A673 (cell line): Measurements from ENCODE around the gene TH. TPM values are rescaled to one million over a fixed set of nuclear protein-coding genes. Genes with fewer than 3 reads are reported as not detected.

Experiments used
- BruUV-seq: library from RNA; stranded (reverse); fragments of 400-500 nt; replicated peaks from 2 replicates; lab custom pipeline; 2021; lab: Mats Ljungman, UMichigan
- CTCF ChIA-PET: fragments of 300-600 bp; sonication (Branson Sonifier 250); formaldehyde crosslinking; loops from one replicate; lab custom pipeline; 2022; ENCODE audit warnings: antibody characterized with exemption; lab: Charles Lee
- POLR2A ChIA-PET: fragments of 300-600 bp; sonication (Branson Sonifier 250); formaldehyde crosslinking; loops from one replicate; lab custom pipeline; 2022; ENCODE audit warnings: antibody characterized with exemption; ENCODE audit not compliant: low non-redundant PET; lab: Charles Lee
- DNase-seq: peaks from one replicate; pipeline ENCODE4 v3.0.0-alpha.2; 2015; ENCODE audit warnings: low spot score
- H3K27ac ChIP-seq: fragments of 200-600 bp; sonication (generic); 2 replicates; pipeline ENCODE4 v1.5.1; 2016; ENCODE audit warnings: mixed run types, low read depth, mild to moderate bottlenecking, mixed read lengths, antibody characterized with exemption, low read length; ENCODE audit not compliant: poor library complexity, severe bottlenecking
- H3K27me3 ChIP-seq: fragments of 200-600 bp; sonication (generic); replicated peaks from 2 replicates; pipeline ENCODE4 v1.6.1; 2017; ENCODE audit warnings: mixed run types, low read depth, mild to moderate bottlenecking, mixed read lengths, antibody characterized with exemption, low read length; ENCODE audit not compliant: insufficient read depth, poor library complexity
- H3K36me3 ChIP-seq: fragments of 200-600 bp; sonication (generic); 2 replicates; pipeline ENCODE4 v1.6.1; 2016; ENCODE audit warnings: mixed run types, mild to moderate bottlenecking, mixed read lengths, antibody characterized with exemption, low read length; ENCODE audit not compliant: insufficient read depth, poor library complexity, severe bottlenecking
- H3K4me1 ChIP-seq: fragments of 200-600 bp; sonication (generic); 2 replicates; pipeline ENCODE4 v1.6.1; 2017; ENCODE audit warnings: mixed run types, mild to moderate bottlenecking, mixed read lengths, antibody characterized with exemption, low read length; ENCODE audit not compliant: insufficient read depth, poor library complexity, severe bottlenecking
- H3K4me3 ChIP-seq: fragments of 200-600 bp; sonication (generic); 2 replicates; pipeline ENCODE4 v1.5.1; 2016; ENCODE audit warnings: low read depth, mixed run types, mild to moderate bottlenecking, mixed read lengths, low read length; ENCODE audit not compliant: poor library complexity, severe bottlenecking
- H3K9me3 ChIP-seq: fragments of 200-600 bp; sonication (generic); 2 replicates; pipeline ENCODE4 v1.6.1; 2016; ENCODE audit warnings: mixed run types, low read depth, mild to moderate bottlenecking, mixed read lengths, antibody characterized with exemption, low read length; ENCODE audit not compliant: poor library complexity, severe bottlenecking
- EZH2 ChIP-seq: fragments of 200-600 bp; sonication (generic); IDR thresholded peaks from 2 replicates; pipeline ENCODE4 v1.6.1; 2017; ENCODE audit warnings: borderline replicate concordance, low read depth, mild to moderate bottlenecking, mixed read lengths, antibody characterized with exemption, low read length; ENCODE audit not compliant: poor library complexity, severe bottlenecking
- intact Hi-C: fragments of 100-400 bp; cut with micrococcal nuclease; formaldehyde crosslinking; loops from one replicate; pipeline ENCODE4 v1.10.0; 2022; ENCODE audit not compliant: unreplicated experiment
- total RNA-seq: library from RNA; stranded (reverse); gene quantifications from 2 replicates; pipeline ENCODE4 v1.2.3, GENCODE V29; 2021
- TF ChIP-seq, protein P1 (sequence below): fragments of 300-800, 200-600 bp; sonication (generic); conservative IDR thresholded peaks from 2 replicates; pipeline ENCODE4 v1.5.1; 2017; ENCODE audit warnings: low read depth, mild to moderate bottlenecking, antibody characterized with exemption, low read length, moderate library complexity, mixed read lengths

The TH gene
- total RNA-seq, 1 experiment from 2014 or later: not detected

DNA sequence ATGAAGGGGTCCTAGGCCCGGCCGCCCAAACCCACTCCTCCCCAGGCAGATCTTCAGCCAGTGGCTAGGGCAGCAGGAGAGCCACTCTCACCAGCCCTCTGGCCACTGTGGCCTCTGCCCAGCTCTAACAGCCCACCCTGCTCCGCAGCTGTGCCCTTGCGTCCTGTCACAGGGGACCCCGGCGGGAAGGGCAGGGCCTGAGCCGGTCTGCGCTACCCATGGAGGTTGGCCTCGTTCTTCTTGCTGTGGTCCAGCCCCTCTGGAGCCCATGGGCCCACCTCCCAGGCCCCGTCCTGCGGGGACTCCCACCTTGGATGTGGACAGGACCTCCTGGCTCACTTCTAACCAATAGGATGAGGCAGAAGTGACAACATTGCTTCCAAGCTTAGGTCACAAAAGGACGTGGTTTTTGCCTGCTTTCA lies 38.3 kb upstream of the TH start:
- TF ChIP-seq, protein P1, sequence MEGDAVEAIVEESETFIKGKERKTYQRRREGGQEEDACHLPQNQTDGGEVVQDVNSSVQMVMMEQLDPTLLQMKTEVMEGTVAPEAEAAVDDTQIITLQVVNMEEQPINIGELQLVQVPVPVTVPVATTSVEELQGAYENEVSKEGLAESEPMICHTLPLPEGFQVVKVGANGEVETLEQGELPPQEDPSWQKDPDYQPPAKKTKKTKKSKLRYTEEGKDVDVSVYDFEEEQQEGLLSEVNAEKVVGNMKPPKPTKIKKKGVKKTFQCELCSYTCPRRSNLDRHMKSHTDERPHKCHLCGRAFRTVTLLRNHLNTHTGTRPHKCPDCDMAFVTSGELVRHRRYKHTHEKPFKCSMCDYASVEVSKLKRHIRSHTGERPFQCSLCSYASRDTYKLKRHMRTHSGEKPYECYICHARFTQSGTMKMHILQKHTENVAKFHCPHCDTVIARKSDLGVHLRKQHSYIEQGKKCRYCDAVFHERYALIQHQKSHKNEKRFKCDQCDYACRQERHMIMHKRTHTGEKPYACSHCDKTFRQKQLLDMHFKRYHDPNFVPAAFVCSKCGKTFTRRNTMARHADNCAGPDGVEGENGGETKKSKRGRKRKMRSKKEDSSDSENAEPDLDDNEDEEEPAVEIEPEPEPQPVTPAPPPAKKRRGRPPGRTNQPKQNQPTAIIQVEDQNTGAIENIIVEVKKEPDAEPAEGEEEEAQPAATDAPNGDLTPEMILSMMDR: no peak
- TF ChIP-seq EZH2: no peak
- Histone ChIP-seq H3K36me3 (no peaks in the 10 kb centered on the region), H3K27ac (no peak overlapping the region), H3K27me3 (no peaks in the 10 kb centered on the region), H3K4me1 (peaks cover 3% of the 10 kb centered on the region), H3K4me3 (no peak overlapping the region), H3K9me3 (no peaks in the 10 kb centered on the region)
- ChIA-PET CTCF (no interaction called here), POLR2A (no interaction called here)
- intact Hi-C loops: no loop called here
- no TSS peak for BruUV-seq
- no peak for DNase-seq

DNA sequence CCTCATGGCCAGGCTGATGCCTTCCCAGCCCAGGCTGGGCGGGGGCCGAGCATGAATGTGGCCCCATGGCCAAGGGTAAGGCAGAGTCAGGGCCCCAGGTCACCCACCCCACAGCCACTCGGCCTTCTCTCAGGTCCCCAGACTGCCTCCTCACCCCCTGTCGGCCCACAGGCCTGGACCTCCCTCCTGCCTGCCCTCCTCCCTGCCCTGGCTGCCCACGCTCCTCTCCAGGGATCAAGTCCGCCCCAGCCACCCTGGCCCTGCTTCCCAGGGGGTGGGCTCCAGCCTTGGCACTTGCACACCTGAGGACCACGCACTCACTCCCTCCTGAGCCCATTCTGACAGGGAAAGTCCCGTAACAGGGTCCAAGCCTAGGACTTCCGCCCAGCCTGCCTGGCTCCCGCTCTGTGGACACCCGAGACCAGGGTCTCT lies 37.8 kb upstream of the TH start:
- Histone ChIP-seq H3K27me3 (no peaks in the 10 kb centered on the region), H3K4me1 (peaks cover 3% of the 10 kb centered on the region), H3K4me3 (no peak overlapping the region), H3K36me3 (no peaks in the 10 kb centered on the region), H3K9me3 (no peaks in the 10 kb centered on the region), H3K27ac (no peak overlapping the region)
- ChIA-PET CTCF (no interaction called here), POLR2A (no interaction called here)
- intact Hi-C loops: no loop called here
- BruUV-seq: no TSS peak
- TF ChIP-seq, protein P1: no peak
- TF ChIP-seq EZH2: no peak
- no peak for DNase-seq

DNA sequence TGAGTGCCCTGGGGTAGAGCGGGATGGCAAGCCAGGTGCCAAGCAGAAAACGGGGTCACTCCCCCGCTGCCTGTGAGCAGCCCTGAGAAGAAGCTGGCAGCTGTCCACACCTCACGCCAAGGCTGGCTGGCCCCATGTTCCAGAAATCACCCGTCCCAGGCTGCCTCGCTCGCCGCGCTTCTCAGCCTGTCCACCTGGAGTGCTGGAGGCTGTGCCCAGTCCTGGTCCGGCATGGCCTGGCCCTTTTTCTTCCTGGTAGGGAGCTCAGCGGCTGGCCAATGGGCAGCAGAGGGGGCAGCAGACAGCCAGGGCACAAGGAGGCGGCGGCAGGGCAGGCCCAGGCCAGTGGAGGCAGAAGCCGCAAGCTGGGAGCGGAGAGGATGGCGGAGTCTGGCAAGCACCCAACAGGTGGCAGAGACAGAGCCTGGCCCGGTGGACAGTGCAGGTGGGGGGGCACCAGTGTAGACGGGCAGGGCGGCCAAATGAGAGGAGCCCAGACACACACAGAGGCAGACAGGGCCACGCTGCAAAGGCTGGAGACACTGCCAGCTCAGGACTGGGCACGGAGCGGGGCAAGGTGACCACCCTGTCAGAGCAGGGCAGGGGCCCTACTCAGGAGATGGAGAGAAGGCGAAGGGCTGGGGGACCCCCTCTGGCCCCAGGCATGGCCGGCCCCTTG lies 37.2 kb upstream of the TH start:
- no TSS peak for BruUV-seq
- Histone ChIP-seq H3K36me3 (no peaks in the 10 kb centered on the region), H3K9me3 (no peaks in the 10 kb centered on the region), H3K4me3 (no peak overlapping the region), H3K27ac (no peak overlapping the region), H3K27me3 (no peaks in the 10 kb centered on the region), H3K4me1 (peaks cover 3% of the 10 kb centered on the region)
- POLR2A ChIA-PET: no interaction called here
- CTCF ChIA-PET: no interaction called here
- DNase-seq: no peak
- TF ChIP-seq, protein P1: no peak
- no peak for TF ChIP-seq EZH2
- intact Hi-C loops: no loop called here
